B cell (primary cell): Measurements from ENCODE around the gene MOGAT1.

ENCODE experiments used
- EZH2 ChIP-seq: IDR thresholded peaks from 2 replicates; pipeline ENCODE4 v1.6.1; 2012; ENCODE audit warnings: borderline replicate concordance, low read depth, mild to moderate bottlenecking, moderate library complexity, low read length; ENCODE audit not compliant: insufficient read depth, poor library complexity, severe bottlenecking
- TF ChIP-seq, protein P1 (sequence below): fragments of 200-600 bp; IDR thresholded peaks from one replicate; pipeline ENCODE4 v1.8.0; 2022; ENCODE audit warnings: antibody characterized with exemption, mild to moderate bottlenecking

DNA sequence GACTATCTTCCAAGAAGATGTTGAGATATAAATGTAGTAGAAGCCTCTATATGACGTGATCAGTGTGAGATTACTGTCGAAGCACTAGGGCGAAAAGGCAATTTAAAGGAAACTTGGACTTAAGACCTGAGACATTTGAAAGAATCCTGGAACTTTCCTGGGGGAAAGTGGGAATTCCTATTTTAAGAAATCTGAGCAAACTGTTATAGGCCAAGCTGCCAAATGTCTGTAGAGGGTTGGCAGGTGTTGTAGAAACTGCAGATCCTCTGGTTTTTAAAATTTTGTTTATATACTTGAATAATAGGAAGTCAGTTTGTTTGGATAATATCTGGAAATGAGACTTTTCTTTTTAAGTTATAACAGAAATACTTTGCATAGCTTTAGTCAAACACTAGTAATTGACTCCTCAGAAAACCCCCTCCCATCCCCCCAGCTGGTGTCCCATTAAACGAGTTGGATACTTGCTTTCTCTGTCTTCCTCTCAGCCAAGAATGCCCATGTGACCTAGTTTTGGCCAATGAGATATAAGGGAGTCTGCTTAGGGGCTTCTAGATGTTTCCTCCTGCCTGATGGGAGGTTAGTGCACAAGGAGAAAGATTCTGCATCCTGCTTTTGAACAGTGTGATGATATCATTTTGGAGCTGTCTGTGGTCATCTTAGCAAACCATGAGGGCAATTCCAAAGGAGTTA lies 61.2 kb downstream of the MOGAT1 start:
- TF ChIP-seq, protein P1, sequence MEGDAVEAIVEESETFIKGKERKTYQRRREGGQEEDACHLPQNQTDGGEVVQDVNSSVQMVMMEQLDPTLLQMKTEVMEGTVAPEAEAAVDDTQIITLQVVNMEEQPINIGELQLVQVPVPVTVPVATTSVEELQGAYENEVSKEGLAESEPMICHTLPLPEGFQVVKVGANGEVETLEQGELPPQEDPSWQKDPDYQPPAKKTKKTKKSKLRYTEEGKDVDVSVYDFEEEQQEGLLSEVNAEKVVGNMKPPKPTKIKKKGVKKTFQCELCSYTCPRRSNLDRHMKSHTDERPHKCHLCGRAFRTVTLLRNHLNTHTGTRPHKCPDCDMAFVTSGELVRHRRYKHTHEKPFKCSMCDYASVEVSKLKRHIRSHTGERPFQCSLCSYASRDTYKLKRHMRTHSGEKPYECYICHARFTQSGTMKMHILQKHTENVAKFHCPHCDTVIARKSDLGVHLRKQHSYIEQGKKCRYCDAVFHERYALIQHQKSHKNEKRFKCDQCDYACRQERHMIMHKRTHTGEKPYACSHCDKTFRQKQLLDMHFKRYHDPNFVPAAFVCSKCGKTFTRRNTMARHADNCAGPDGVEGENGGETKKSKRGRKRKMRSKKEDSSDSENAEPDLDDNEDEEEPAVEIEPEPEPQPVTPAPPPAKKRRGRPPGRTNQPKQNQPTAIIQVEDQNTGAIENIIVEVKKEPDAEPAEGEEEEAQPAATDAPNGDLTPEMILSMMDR = no peak
- TF ChIP-seq EZH2 = no peak
